ENCODE data around the gene FLNA. TPM values are rescaled to one million over a fixed set of nuclear protein-coding genes. Genes with fewer than 3 reads are reported as not detected.

Gene FLNA
- total and polyA plus RNA-seq, 9 of the 15 experiments (the other 6 are each of a cell fraction or from before 2014, with no cell fraction given) = 6.2 to 735 (median 135) TPM

GRCh38 chrX:154371017-154371788 is 3.2 kb downstream of the FLNA start (continued):
- TF ChIP-seq BRD9 (IDR thresholded peaks at IDR 0.05; ENCODE audit: low read depth, partially characterized antibody) = no peak
- peak; percentile 77 for TF ChIP-seq TAF7 (tag; IDR thresholded peaks at IDR 0.05)
- peak; percentile 90; the same call in 1 of the 2 replicates for TF ChIP-seq CBX1 (IDR thresholded peaks at IDR 0.05; ENCODE audit: low read depth)
- no peak for TF ChIP-seq ZBTB17 (CRISPR knock-in tag; IDR thresholded peaks at IDR 0.05)
- no peak for TF ChIP-seq ZBTB8A (IDR thresholded peaks at IDR 0.05; ENCODE audit: partially characterized antibody)
- 0 out of 2 replicates have a peak, but pooled peaks have one; percentile 58 for TF ChIP-seq CREM (IDR thresholded peaks at IDR 0.05; ENCODE audit: low read depth)
- no peak for TF ChIP-seq SRSF3 (IDR thresholded peaks at IDR 0.05; ENCODE audit: insufficient read depth, low read length)
- TF ChIP-seq, protein P1, sequence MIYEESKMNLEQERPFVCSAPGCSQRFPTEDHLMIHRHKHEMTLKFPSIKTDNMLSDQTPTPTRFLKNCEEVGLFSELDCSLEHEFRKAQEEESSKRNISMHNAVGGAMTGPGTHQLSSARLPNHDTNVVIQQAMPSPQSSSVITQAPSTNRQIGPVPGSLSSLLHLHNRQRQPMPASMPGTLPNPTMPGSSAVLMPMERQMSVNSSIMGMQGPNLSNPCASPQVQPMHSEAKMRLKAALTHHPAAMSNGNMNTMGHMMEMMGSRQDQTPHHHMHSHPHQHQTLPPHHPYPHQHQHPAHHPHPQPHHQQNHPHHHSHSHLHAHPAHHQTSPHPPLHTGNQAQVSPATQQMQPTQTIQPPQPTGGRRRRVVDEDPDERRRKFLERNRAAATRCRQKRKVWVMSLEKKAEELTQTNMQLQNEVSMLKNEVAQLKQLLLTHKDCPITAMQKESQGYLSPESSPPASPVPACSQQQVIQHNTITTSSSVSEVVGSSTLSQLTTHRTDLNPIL (CRISPR knock-in tag; IDR thresholded peaks at IDR 0.05) = no peak
- TF ChIP-seq POLR3G (IDR thresholded peaks at IDR 0.05; ENCODE audit: extremely low read depth, insufficient read length, insufficient replicate concordance) = no peak
- peak; percentile 46; the same call in 1 of the 2 replicates for TF ChIP-seq EP400 (IDR thresholded peaks at IDR 0.05)
- TF ChIP-seq, protein P2, sequence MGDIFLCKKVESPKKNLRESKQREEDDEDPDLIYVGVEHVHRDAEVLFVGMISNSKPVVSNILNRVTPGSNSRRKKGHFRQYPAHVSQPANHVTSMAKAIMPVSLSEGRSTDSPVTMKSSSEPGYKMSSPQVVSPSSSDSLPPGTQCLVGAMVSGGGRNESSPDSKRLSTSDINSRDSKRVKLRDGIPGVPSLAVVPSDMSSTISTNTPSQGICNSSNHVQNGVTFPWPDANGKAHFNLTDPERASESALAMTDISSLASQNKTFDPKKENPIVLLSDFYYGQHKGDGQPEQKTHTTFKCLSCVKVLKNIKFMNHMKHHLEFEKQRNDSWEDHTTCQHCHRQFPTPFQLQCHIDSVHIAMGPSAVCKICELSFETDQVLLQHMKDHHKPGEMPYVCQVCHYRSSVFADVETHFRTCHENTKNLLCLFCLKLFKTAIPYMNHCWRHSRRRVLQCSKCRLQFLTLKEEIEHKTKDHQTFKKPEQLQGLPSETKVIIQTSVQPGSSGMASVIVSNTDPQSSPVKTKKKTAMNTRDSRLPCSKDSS (IDR thresholded peaks at IDR 0.05; ENCODE audit: low read depth, partially characterized antibody) = no peak
- TF ChIP-seq FOXA1 (IDR thresholded peaks at IDR 0.05; ENCODE audit: borderline replicate concordance) = no peak
- no peak for TF ChIP-seq TRIM24 (IDR thresholded peaks at IDR 0.05)
- peak; percentile 96 for TF ChIP-seq THAP12 (CRISPR knock-in tag; IDR thresholded peaks at IDR 0.05)
- TF ChIP-seq CCAR2 (IDR thresholded peaks at IDR 0.05; ENCODE audit: low read depth, low read length) = no peak
- no peak for TF ChIP-seq ZNF583 (CRISPR knock-in tag; IDR thresholded peaks at IDR 0.05)
- TF ChIP-seq TCFL5 (CRISPR knock-in tag; conservative IDR thresholded peaks at IDR 0.05) = no peak
- TF ChIP-seq RBM25 (IDR thresholded peaks at IDR 0.05; ENCODE audit: low read depth, low read length, severe bottlenecking) = no peak
- TF ChIP-seq TARDBP (IDR thresholded peaks at IDR 0.05) = peak; percentile 64; the same call in 1 of the 2 replicates
- no peak for TF ChIP-seq NFE2 (IDR thresholded peaks at IDR 0.05; ENCODE audit: low read depth)
- TF ChIP-seq ARNT (IDR thresholded peaks at IDR 0.05) = no peak
- no peak for TF ChIP-seq CREB1 (IDR thresholded peaks at IDR 0.05)
- TF ChIP-seq CREB1 (CRISPR knock-in tag; IDR thresholded peaks at IDR 0.05) = peak; percentile 59
- TF ChIP-seq MYBL2 (IDR thresholded peaks at IDR 0.05; ENCODE audit: low read depth) = no peak
- no peak for TF ChIP-seq MYBL2 (CRISPR knock-in tag; IDR thresholded peaks at IDR 0.05; ENCODE audit: borderline replicate concordance)
- TF ChIP-seq BCOR (IDR thresholded peaks at IDR 0.05) = 0 out of 2 replicates have a peak, but pooled peaks have one; percentile 19
